Type B pancreatic cell (in vitro differentiated cells): ENCODE results near the gene DNAH17. TPM values are rescaled to one million over a fixed set of nuclear protein-coding genes. Genes with fewer than 3 reads are reported as not detected.

Source experiments
- DNase-seq: peaks from one replicate; pipeline ENCODE4 v3.0.0; 2021; ENCODE audit warnings: mixed read lengths; ENCODE audit not compliant: unreplicated experiment; ENCODE audit errors: extremely low spot score
- H3K27ac Mint-ChIP-seq: 2 replicates; pipeline ENCODE4 v1.8.0; 2021; ENCODE audit warnings: mild to moderate bottlenecking, mixed read lengths
- H3K27me3 Mint-ChIP-seq: 2 replicates; pipeline ENCODE4 v1.8.0; 2021; ENCODE audit warnings: mixed read lengths
- H3K36me3 Mint-ChIP-seq: 2 replicates; pipeline ENCODE4 v1.8.0; 2021; ENCODE audit warnings: mixed read lengths
- H3K4me1 Mint-ChIP-seq: one replicate; pipeline ENCODE4 v1.8.0; 2021; ENCODE audit warnings: mixed read lengths; ENCODE audit not compliant: unreplicated experiment
- H3K4me3 Mint-ChIP-seq: 2 replicates; pipeline ENCODE4 v1.8.0; 2021; ENCODE audit warnings: mild to moderate bottlenecking, mixed read lengths
- H3K9me3 Mint-ChIP-seq: 2 replicates; pipeline ENCODE4 v1.8.0; 2021; ENCODE audit warnings: mixed read lengths
- CTCF ChIP-seq: fragments of 200-600 bp; sonication (generic); conservative IDR thresholded peaks from 2 replicates; pipeline ENCODE4 v1.5.0; 2021; ENCODE audit warnings: antibody characterized with exemption, mild to moderate bottlenecking
- total RNA-seq: library from RNA; stranded (reverse); gene quantifications from 2 replicates; pipeline ENCODE4 v1.2.1, GENCODE V29; 2021; ENCODE audit warnings: low replicate concordance

The DNAH17 gene
- total RNA-seq, 1 donor from 2014 or later = 0.07 TPM

- Mint-ChIP-seq H3K4me1 (no peaks in the 10 kb centered on the region), H3K36me3 (no peaks in the 10 kb centered on the region), H3K27me3 (peaks cover 5% of the 10 kb centered on the region), H3K9me3 (no peaks in the 10 kb centered on the region), H3K4me3 (no peak overlapping the region), H3K27ac (no peak overlapping the region)
- no peak for DNase-seq
- no peak for TF ChIP-seq CTCF
Measured at GRCh38 chr17:78476149-78476548, 101.0 kb downstream of the DNAH17 start.

- Mint-ChIP-seq H3K4me1 (no peaks in the 10 kb centered on the region), H3K36me3 (no peaks in the 10 kb centered on the region), H3K9me3 (no peaks in the 10 kb centered on the region), H3K27me3 (peaks cover 5% of the 10 kb centered on the region), H3K4me3 (no peak overlapping the region), H3K27ac (no peak overlapping the region)
- no peak for TF ChIP-seq CTCF
- DNase-seq = no peak
Measured at GRCh38 chr17:78475211-78475610, 102.0 kb downstream of the DNAH17 start.

GRCh38 chr17:78474614-78475146, 102.5 kb downstream of the DNAH17 start:
- Mint-ChIP-seq H3K27me3 (peaks cover 5% of the 10 kb centered on the region), H3K36me3 (no peaks in the 10 kb centered on the region), H3K4me1 (no peaks in the 10 kb centered on the region), H3K4me3 (no peak overlapping the region), H3K27ac (no peak overlapping the region), H3K9me3 (no peaks in the 10 kb centered on the region)
- TF ChIP-seq CTCF = no peak
- no peak for DNase-seq

- Mint-ChIP-seq H3K36me3 (no peaks in the 10 kb centered on the region), H3K27ac (no peak overlapping the region), H3K4me3 (no peak overlapping the region), H3K27me3 (peaks cover 5% of the 10 kb centered on the region), H3K9me3 (no peaks in the 10 kb centered on the region), H3K4me1 (no peaks in the 10 kb centered on the region)
- no peak for TF ChIP-seq CTCF
- no peak for DNase-seq
Measured at GRCh38 chr17:78473951-78474613, 103.1 kb downstream of the DNAH17 start.

GRCh38 chr17:78472035-78472905, 104.9 kb downstream of the DNAH17 start:
- Mint-ChIP-seq H3K4me1 (no peaks in the 10 kb centered on the region), H3K27me3 (peaks cover 5% of the 10 kb centered on the region), H3K36me3 (no peaks in the 10 kb centered on the region), H3K27ac (no peak overlapping the region), H3K9me3 (no peaks in the 10 kb centered on the region), H3K4me3 (no peak overlapping the region)
- TF ChIP-seq CTCF = no peak
- no peak for DNase-seq
